GM12801 (cell line): ENCODE measurements around the gene MAP7.

Experiments
- TF ChIP-seq, protein P1 (sequence below): IDR thresholded peaks from one replicate; pipeline ENCODE4 v1.5.1; 2011; ENCODE audit warnings: control low read depth; ENCODE audit not compliant: insufficient read length; ENCODE audit errors: extremely low read depth

MAP7 gene

DNA sequence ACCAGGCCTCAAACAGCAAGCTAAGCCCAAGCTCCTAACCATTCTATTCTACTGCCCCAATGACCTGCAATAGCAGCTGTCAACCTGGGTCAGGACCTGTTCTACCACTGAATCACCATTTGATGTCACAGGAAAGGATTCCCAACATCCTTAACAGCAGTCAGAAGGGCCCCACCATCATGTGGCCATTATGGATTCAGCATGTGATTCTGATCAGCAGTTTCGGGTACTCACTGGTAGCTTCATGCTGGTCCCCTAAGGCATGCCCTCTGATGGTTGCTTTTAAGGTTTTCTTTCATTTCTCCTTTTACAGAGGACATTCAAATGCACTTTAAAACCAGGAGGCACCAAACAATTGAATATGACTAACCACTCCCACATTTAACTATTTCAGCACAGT is 37.3 kb upstream of the MAP7 start:
- TF ChIP-seq, protein P1, sequence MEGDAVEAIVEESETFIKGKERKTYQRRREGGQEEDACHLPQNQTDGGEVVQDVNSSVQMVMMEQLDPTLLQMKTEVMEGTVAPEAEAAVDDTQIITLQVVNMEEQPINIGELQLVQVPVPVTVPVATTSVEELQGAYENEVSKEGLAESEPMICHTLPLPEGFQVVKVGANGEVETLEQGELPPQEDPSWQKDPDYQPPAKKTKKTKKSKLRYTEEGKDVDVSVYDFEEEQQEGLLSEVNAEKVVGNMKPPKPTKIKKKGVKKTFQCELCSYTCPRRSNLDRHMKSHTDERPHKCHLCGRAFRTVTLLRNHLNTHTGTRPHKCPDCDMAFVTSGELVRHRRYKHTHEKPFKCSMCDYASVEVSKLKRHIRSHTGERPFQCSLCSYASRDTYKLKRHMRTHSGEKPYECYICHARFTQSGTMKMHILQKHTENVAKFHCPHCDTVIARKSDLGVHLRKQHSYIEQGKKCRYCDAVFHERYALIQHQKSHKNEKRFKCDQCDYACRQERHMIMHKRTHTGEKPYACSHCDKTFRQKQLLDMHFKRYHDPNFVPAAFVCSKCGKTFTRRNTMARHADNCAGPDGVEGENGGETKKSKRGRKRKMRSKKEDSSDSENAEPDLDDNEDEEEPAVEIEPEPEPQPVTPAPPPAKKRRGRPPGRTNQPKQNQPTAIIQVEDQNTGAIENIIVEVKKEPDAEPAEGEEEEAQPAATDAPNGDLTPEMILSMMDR = no peak

DNA sequence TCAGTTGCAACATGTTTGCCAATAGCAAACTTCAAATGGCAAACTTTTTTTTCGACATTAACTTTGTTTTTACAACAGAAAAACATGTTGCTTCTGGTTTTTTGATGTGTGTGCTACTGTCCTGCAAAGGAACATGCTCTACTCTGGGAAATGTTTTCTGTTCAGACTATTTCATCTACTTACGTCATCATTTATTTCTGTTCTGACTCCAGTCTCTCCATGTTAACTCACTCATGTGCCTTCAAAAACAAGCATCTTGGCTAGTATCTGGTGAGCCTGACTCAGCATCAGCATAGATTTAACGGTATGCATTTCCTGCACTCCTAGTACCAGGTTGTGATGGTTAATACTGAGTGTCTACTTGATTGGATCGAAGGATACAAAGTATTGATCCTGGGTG is 36.1 kb upstream of the MAP7 start:
- TF ChIP-seq, protein P1 = no peak

DNA sequence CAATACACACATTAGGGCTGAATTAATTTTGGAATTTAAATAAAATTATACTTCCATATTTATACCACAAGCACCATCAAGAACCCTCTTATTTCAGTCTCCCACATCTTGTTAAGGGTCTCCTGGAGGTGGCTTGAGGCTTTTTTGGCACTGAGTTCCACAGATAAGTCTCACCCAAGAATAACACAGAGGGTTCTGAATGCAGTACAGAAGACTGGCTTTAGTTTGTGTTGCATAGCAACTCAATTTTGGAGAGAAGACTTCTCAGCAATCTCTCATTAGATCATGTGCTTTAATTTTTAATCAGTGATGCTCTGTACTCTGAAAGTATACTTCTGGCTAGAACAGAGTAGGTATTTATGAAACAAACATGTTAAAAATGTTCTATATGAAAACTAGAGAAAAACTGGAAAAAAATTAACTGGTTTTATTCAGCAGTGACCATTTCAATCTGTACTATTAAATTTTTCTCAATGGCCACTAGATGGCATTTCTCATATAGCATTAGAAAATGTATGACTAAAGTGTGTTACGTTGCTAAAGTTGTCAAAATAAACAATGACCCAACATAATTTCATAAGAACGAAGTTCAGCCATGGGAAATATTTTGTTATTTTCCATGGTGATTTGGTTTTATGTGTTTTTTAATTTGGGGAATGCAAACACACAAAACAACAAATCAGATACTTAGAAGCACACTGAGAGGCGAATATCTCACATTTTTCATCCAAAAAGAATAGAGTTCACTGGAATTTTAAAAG is 32.7 kb upstream of the MAP7 start:
- TF ChIP-seq, protein P1 = no peak

DNA sequence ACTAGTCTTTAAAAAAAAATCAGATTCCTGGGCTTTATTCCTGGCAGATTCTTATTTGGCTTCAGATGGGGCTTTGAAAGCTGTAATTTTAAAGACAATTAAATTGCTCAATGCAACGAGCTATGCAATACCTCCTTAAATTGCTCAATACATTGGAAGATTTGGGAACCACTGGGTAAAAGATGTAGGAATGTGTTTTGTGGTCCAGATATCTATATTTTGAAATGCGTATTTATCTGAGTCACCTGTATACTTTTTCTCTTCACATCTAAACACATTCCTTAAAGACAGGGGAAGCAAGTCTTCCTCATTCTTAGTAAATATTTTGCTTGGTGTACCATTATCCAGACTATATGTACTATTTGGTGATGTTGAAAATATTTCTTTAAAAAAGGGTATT is 29.6 kb upstream of the MAP7 start:
- TF ChIP-seq, protein P1 = no peak

DNA sequence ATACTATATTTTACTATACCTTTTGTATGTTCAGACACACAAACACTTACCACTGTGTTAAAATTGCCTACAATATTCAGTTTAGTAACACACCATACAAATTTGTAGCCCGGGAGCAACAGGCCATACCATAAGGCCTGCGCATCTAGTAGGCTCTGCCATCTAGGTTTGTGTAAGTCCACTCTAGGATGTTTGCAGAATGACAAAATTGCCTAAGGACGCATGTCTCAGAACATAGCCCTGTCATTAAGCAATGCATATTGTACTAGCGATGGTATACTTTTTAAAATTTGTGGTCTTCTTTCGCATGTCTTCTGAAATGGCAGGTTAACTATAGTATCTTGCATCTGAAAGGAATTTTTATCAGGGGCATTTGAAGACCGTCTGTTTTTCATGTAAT is 26.6 kb upstream of the MAP7 start:
- TF ChIP-seq, protein P1 = no peak

DNA sequence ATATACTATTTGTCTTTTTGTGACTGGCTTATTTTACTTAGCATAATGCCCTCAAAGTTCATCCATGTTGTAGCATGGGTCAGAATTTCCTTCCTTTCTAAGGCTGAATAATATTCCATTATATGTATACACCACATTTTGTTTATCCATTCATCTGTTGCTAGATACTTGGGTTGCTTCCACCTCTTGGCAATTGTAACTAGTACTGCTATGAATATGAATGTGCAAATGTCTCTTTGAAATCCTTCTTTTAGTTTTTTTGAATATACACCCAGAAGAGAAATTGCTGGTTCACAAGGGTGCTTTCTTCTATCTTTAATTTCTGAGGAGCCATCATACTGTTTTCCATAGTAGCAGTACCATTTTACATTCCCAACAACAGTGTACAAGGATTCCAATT is 21.3 kb upstream of the MAP7 start:
- TF ChIP-seq, protein P1 = no peak

DNA sequence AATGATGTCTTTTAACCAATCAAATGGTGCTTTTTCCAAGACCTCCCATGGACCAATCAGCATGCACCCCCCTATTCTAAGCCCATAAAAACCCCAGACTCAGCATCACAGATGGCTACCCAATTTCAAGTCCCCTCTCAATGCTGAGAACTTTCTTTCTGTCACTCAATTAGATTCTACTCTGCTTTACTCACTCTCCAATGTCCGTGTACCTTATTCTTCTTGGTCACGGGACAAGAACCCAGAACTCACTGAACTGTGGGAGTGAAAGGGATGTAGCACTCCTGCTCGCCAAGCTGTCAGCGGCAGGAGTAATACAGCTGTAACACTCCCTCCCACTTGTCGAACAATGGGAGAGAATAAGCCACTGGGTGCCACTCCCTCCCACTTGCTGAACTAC is 20.8 kb upstream of the MAP7 start:
- TF ChIP-seq, protein P1 = no peak
